Stimulated activated CD8-positive, alpha-beta memory T cell treated with anti-CD3 and anti-CD28 coated beads, Interleukin-12 subunit alpha, Interleukin-12 subunit beta, amount 100 ng/mL, for 1 hour (primary cell): ENCODE results near the gene PCA3.

Source experiments
- DNase-seq: peaks from one replicate; pipeline ENCODE4 v3.0.0-alpha.2; 2020; ENCODE audit warnings: low read depth

The PCA3 gene

DNA sequence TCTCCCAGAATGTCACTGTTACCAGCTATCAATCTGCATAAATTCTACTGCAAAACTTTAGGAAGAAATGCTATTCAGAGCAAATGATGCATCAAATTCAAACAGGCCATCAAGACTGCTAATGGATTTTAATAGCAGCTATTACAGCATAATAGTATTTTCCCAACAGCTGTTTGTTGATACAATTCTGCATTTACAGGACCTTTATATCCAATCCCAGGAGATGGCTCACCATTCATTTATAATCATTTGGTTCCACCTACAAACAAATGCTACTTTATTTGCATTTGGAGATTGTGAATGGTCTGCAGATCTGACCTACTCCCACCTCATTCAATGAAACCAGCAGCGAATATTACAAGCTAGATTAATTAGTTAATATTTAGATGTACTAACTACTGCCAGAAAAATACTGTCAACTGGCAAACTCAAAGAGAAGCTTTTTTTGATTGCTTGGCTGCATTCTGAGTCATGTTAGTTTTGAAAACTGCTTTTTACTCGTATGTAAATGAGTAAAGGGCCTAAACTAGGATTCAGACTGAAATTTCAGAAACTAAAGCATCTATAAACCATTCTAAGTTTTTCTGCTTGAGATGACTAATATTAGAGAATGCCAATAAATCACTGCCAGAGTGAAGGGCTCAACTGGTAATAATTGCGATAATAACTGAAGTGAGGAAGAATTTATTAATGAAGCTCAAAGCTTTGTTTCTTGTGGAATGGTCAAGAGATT, 7.1 kb upstream of the PCA3 start:
- no peak for DNase-seq

GRCh38 chr9:76758476-76758875, 5.8 kb upstream of the PCA3 start:
- DNase-seq: no peak

GRCh38 chr9:76759732-76760131, 4.5 kb upstream of the PCA3 start:
- no peak for DNase-seq

- no peak for DNase-seq
Measured at GRCh38 chr9:76761448-76761847, 2.8 kb upstream of the PCA3 start.

- DNase-seq: no peak
Measured at GRCh38 chr9:76766126-76766525, 1.9 kb downstream of the PCA3 start.

DNA sequence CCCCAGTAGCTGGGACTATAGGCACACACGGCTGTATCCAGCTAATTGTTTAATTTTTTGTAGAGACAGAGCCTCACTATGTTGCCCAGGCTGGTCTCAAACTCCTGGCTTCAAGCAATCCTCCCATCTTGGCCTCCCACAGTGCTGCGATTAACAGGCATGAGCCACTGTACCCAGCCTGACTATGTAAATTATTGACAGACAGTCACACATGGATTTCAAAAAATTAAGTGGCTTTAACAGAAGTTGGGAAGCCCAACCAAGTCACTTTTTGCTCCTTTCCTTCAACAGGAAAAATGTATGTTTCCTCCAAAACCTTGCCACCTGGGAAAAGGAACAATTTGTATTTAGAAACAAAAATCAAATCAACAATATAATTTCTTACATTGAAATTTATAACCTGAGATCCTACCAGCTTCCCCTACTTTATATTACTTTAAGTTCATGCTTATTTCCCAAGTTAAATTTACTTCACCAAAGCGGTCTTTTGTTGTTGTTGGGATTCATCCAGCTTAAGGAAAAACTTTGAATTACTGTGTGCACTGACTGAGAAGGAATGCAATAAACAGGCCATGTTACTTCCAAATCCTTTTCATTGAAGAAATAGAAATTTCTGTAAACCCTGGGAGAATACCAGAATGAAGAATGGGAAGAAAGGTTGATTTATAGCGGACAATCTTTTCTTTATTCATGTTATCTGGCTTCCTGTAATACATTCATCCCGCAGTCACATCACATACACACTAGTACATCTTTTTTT, 8.6 kb downstream of the PCA3 start:
- no peak for DNase-seq

GRCh38 chr9:76784881-76785280, 20.6 kb downstream of the PCA3 start:
- no peak for DNase-seq

GRCh38 chr9:76785501-76785900, 21.3 kb downstream of the PCA3 start:
- no peak for DNase-seq

DNA sequence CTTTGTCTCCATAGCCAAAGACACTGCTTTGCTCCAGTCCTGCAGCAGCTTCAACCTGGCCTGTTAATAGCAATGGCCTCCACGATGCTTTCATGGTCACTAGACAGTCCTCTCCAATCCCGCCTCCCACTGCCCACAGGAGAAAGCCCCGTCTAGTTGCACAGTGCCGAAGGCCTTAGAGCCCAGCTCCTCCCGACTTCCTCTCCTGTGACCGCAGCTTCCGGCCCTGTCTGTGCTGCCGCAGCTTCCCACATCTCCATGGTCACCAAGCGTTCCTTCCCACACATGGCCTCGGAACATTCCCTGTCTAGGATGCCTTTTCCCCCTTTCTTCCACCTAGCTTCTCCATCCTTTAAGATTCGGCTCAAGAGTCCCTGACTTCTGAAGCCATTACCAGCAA, 23.4 kb downstream of the PCA3 start:
- no peak for DNase-seq

GRCh38 chr9:76789840-76790239, 25.6 kb downstream of the PCA3 start:
- no peak for DNase-seq

DNA sequence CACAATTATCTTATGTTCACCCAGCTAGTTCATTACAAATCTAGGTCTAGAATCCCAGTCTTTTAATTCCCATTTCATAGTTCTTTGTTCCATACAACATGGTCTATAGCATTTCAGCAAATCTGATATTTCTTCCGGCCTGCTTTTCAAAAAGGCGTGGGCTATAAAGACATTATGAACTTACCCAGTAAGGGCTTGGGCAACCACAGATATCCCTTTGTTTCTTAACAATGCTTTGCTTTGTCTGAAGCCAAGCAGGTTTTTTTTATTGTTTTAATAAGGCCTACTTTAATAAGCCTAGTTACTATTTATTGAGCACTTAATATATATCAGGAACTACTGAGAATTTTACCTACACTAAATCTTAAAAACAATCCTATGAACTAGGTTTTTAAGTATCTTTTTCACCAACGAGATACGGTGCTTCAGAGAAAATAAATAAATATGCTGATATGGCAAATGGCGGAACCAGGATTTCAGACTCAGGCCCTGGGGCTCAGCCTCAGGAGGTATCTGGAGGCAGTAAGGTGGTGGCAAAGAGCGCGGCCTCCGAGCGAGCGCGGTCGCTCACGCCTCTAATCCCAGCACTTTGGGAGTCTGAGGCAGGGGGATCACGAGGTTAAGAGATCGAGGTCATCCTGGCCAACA, 29.7 kb downstream of the PCA3 start:
- DNase-seq: no peak

DNA sequence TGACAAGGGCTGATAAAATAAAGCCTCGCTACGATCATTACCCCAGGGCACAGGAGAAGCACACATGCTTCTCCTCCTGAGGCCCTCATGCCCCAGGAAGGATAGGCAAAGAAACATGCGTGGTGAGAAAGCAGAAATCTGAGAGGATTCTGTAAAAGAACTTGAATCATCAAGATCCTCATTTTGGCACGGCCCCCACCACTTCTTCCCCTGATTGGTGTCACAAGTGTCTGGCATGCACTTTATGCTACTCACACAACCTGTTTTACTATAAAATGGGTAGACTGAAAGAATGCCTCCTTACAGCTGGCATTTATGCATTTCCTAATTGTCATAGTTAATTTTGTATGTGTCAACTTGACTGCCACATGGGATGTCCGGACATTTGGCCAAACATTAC, 32.1 kb downstream of the PCA3 start:
- DNase-seq: no peak

- no peak for DNase-seq
Measured at GRCh38 chr9:76798527-76798926, 34.3 kb downstream of the PCA3 start.

DNA sequence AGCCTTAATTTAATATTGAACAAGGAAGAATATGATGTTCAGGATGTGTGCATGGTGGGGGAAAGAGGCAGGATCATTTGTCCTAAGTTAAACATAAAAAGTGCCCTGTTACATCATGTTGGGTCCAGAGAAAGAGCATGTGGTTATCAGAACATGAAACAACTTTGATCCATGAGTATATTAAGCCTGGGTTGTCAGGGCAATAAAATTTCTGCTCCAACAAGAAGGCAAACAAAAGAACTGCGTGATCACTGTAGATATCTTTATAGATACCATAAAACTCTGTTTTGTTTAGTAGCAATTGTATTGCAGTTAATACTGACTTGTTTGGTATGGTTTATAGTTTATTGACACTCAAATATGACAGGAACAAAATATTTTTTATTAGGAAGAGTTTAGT, 35.2 kb downstream of the PCA3 start:
- DNase-seq: no peak

DNA sequence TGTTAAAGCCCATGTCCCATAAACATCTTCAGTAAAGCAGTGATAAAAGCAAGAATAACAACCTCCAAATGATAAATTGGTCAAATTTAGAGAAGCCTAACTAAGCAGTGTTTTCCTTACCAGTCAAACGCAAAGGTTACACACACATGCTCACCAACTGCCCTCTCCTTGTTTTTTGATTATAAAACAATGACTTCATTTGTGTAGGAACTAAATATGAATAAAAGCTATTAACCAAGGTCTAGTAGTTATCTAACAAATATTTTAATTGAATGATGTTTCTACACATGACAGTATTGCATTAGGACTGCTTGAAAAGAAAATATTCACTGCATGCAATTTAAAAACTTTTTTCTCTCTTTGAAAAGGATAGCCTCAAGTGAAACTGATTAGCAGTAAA, 36.7 kb downstream of the PCA3 start:
- no peak for DNase-seq

DNA sequence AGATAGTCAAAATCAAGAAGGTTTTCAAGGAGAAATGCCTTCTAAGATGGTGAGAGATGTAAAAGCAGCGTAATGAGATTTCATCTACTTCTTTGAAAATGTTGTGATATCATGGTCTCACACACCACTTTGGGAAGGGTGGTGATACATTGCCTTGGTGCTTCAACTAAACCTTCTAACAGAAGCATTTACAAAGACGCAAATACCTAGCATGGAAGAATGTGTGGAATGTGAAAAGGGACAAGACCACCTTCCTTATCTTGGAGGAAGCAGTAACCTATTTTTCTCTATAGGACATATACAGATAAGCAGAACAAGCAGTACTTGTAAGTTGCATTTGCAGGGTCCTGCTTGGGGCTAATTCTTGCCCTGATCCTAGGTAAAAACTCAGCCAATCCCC, 38.8 kb downstream of the PCA3 start:
- no peak for DNase-seq

GRCh38 chr9:76803762-76804161, 39.5 kb downstream of the PCA3 start:
- DNase-seq: no peak

GRCh38 chr9:76808636-76809035, 44.4 kb downstream of the PCA3 start:
- DNase-seq: no peak

GRCh38 chr9:76810377-76810957, 46.2 kb downstream of the PCA3 start:
- no peak for DNase-seq

- no peak for DNase-seq
Measured at GRCh38 chr9:76812591-76812990, 48.4 kb downstream of the PCA3 start.

DNA sequence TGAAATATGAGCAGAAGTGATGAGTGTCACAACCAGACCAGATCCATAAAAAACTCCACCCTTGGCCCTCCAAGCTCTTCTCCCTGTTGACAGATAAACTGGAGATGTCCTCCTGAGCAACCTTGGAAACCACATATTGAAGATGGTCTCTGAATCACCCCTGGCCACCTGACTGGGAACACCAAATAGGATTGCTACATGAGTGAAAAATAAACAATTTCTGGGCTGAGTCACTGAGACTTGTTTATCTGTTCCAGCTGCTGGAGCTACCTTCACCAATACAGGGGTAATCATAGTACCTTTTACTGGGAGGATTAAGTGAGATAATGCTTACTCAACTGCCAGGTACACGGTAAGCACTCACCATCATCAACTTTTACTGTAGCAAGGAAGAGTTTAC, 53.3 kb downstream of the PCA3 start:
- no peak for DNase-seq

DNA sequence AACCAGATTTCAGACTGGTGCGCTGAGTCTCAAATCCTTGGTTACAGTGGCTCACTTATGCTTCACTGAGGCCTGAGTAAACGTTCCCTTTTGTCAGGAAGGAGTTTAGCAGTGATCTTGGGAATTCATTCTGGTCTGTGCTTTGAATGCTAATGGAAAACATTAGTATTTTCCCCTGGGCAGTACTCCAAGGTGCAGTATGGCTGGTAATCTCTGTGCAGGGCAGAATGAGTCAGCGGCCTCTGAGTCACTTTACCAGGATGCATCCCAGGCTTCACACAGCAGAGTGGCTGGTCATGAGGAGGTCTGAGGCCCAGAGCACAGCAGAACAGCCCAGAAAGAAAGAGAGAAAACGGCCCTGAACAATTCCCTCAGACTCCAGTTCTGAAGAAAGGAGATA, 54.0 kb downstream of the PCA3 start:
- no peak for DNase-seq

DNA sequence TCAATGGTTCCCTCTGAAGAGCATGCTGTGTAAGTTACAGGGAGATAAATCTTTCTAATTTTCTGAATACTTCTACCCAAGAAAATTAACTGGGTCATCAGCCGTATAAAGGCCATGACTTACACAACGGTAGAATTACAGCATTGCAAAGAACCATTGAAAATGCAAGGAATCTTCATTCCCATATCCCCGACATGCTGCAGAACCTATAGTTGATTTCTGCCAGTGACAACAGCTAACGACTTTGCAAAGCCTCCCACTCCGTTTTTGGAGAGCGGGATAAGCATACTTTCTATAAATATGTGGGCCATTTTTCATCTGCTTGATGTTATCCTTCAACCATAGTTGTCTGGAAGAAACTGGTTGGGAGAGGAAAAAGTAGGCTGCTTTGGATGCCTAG, 56.2 kb downstream of the PCA3 start:
- DNase-seq: no peak
